ENCODE measurements around the gene TCOF1. TPM values are rescaled to one million over a fixed set of nuclear protein-coding genes. Genes with fewer than 3 reads are reported as not detected.
"Not testable (repeated sequence)": the region's sequence is repeated elsewhere in the genome, so short reads cannot be mapped to it uniquely, and the experiment has no call there.

Gene TCOF1
- total RNA-seq, 1 donor from 2014 or later = 8.3 TPM

DNA sequence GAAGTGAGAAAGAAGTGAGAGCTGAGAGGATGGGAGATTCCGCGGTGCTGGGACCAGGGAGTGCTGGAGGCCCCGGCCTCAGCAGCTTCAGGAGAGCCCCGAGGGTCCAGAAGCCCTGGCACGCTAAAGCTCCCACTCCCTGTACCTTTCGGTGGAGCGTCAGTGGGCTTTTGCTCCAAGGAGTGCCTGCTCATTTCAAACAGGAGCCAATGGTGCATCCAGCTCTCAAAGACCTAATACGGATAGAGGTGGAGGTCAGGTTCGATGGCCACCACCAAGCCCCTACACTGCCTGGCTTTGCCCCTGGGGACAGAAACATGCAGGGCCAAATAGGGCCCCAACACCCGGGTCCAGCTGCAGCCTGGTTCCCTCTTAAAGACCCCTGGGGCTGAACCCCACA is 47.0 kb downstream of the TCOF1 start:
- no peak for DNase-seq (ENCODE audit: low read depth in 2 of 2)

DNA sequence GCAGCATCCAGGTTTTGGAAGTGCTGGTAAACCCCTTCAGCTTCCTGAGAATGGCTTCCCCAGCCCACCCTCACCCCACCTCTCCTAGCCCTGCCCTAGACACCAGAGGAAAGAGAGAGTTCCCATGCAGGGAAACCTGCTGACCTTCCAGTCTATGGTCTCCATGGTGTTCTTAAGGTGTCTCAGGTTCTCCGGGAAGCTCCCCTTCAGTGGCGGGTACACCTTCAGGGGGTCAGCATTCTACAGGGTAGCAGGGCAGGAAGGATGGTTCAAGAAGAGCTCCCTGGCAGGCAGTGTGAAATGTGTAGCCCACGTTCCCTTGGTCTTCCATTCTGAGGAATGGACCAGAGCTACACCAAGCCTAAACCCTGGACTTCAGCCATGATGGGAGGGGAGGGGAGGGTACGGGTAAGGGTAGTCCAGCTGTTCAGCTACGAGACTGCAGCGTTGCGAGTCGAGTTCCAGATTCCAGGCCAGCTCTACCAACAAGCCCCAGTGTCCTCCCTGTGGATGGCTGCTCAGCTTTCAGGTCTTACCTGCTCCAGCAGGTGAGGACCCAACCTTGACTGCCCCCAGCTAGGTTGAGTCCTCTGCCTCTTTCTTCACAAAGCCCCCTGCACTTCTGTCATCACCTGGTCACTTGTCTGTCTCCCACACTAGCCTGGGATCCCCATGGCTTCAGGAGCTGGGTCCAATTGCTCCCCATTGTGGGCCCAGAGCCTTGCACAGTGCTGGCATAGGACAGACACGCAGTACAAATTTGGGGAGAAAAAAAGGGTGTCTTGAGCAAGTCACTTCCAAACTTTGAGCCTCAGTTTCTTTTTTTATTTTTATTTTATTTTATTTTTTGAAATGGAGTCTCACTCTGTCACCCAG is 47.7 kb downstream of the TCOF1 start:
- DNase-seq (ENCODE audit: low read depth in 2 of 2) = no peak

DNA sequence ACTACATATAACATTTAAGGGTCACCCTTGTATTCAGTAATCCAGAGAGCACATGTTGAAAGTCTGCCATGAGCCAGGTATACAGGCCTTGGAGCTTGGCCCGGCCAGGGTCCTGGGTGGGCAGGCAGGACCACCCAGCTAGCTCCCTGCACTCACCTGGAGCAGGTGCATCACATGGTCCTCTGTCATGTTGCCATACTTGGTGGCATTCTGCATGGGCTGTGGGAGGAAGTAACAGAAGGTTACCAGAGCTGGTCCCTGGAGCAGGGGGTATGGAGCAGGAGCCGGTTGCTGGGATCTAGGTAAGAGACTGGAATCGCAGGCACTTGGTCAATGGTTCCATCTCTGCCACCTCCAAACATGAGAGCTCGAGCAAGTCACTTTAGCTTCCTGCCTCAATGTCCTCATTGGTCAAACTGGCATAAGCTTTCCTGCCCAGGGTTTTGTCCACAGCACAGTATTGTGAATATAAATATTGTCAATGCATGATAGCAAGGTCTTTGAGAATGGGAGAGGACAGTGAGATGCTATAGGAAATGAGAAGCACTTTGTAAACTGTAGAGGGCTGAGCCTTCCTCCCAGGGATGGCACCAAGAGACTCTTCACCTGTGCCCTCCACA is 48.7 kb downstream of the TCOF1 start:
- no peak for DNase-seq (ENCODE audit: low read depth in 2 of 2)

DNA sequence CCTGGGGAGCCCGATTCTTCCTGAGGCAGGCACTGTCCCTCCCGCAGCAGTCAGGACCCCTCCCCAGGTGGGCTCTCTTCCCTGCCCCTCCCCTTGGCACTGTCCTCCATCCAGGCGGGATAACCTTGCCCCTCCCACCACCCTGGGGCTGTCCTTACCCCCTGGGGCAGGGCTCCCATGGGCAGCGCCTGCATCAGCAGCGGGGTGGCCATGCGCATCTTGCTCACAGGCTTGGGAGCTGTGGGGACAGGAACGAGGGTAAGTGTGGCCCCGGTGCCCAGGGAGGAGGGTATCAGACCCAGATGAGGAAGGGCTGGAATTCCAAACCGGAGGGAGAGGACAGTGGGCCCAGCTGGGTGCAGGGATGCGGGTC is 49.2 kb downstream of the TCOF1 start:
- DNase-seq (ENCODE audit: low read depth in 2 of 2) = no peak

DNA sequence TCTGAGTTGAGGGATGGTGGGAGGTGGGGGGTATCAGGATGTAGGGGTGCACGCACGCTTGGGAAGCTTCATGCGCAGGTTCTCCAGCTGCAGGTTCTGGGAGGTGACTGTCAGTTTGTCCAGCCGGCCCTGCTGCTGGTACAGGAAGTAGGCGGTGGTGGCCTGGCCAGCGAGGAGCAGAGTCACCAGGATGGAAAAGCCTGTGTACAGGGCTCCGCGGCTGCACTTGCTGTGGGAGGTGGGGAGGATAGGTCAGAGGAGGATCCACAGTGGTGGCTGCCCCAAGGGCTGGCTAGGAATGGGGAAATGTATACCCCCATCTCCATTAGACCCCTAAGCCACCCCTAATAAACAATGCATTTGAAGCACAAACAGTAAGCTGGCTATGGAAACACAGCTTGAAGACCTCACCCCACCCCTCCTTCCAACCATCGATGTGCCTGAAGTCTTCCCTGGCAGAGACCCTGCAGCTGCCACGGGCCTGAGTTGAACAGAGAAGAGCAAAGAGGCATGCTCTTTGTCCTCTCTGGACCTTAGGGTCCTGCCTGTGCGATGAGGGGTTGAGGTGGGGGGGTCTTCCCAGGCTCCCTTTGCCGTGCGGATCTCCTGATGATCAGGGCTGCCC is 49.7 kb downstream of the TCOF1 start:
- DNase-seq (ENCODE audit: low read depth in 2 of 2) = peak in 1 of 2 donors; percentile 32

DNA sequence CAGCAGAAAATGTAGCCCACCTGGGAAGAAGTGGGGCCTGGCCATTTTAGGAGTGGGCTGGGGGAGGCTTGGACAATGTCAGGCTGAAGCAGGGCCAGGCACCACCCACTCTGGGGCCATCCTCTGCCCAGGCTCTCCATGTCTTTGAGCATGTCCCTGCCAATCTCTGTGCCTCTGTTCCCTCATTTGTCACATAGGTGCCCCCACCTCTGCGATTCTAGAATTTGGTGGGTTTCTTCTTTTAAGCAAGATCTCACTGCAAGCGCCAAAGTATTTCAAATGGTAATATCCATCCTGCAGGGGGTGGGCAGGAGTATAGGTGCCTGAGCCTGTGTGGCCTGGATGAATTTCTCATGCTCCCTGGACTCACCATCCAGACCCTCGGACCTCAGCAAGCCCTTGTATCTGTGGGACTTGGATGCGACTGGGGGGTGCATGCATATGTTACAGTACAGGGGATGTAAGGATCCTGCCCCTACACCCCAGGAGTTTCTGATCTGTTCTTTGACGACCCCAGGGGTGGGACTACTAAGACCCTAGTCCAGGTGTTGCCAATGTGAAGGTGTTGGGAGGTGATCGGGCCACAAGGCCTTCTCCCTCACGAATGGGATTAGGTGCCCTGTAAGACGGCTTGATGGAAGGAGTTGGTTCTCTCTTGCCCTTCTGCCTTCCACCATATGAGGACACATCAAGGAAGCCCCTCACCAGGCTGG is 50.9 kb downstream of the TCOF1 start:
- DNase-seq (ENCODE audit: low read depth in 2 of 2) = no peak

DNA sequence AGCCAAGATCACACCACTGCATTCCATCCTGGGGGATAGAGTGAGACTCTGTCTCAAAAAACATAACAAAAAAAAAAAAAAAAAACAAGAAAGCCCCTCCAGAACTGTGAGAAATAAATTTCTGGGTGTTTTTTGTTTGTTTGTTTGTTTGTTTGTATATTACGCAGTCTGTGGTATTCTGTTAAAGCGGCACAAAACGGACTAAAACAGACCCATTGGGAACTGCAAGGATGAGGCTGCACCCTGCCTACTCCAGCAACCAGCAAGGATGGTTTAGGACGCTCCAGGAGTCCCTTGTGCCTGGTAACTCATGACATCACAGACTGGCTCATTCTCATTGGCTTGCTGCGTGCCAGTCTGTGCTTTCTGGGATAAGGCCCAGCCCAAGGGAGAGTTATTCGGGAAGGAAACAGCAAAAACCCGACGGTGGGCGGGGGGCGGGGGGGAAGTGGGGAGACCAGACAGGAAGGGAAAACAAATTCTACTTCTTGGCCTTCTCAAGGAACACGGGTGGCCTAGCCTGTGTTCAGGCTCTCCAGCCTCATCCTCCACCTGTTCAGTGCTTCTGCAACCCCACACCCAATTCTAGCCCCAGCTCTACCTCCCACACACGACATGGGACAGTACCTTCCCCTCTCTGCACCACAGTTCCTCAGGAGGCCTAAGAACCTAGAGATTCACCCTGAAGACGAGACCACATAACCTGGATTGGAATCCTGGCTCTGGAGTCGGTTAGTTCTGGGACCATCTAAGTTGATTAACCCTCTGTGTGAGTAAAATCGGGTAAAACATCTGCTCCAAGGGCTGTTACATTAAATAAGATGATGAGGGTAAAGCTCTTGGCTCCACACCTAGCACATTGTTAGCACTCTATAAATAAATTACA is 52.4 kb downstream of the TCOF1 start:
- peak; percentile 83 to 89 for DNase-seq (ENCODE audit: low read depth in 2 of 2)

DNA sequence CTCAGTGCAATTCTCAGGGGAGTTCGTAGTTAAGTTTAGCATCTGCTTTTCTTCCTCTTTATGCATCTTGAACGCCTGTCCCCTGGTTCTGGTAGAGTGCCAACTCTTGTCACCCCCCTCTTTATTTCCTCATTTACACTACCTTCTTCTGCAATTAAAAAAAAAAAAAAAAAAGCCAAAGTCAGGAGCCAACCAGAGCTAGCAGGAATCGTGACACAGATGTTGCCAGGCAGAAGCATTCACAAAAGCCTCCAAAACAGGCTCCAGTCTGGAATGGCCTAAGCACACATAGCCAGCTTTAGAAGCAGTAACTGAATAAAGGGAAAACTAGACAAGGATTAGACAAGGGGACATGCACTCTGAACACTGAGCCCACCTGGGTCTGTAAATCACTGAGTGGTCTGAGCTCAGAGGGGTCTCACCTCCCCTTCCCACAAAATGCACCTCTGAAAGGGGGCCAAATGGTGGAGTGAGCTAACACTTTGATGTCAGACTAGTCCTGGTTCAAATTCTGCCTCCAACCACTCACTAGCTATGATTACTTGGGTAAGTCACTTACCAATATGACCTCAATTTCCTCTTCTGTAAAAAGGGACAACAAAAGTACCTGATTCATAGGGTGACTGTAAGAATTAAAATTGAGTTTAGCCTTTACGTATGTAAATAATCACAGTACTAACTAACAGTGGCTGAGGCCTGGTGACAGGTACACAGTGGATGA is 53.2 kb downstream of the TCOF1 start:
- peak; percentile 75 to 86 for DNase-seq (ENCODE audit: low read depth in 2 of 2)

DNA sequence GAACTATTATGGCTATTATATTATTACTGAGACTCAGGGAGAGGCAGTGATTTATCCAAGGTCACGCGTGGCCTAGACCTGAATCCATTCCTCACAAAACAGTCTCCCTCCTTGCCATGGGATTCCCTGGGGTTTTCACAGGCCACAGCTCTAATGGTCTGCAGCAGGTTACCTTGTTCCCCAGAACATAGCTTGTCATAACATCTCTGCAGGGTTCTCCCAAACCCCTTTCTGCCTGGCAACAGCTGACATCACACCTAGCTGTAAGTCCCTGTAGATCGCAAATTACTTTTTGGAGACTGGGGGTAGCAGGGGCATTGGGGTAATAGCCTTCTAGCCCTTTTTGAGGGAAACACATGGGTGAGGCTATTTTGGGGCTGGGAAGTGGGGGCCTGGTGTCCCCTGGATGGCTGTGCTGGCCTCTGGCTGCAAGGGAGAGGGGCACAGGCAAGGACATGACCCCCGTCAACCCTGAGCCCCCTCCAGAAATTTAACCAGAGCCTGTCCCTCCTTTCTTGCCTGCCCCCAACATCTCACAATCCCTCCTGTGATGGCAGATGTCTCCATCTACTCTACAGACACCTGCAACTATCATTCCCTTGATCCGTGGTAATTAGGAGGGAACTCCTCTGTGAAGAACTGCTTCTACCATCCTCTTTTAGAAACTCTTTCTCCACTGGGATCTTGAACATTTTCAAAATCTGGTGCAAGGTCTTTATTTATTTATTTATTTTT is 53.9 kb downstream of the TCOF1 start:
- DNase-seq (ENCODE audit: low read depth in 2 of 2) = peak; percentile 16 to 30

DNA sequence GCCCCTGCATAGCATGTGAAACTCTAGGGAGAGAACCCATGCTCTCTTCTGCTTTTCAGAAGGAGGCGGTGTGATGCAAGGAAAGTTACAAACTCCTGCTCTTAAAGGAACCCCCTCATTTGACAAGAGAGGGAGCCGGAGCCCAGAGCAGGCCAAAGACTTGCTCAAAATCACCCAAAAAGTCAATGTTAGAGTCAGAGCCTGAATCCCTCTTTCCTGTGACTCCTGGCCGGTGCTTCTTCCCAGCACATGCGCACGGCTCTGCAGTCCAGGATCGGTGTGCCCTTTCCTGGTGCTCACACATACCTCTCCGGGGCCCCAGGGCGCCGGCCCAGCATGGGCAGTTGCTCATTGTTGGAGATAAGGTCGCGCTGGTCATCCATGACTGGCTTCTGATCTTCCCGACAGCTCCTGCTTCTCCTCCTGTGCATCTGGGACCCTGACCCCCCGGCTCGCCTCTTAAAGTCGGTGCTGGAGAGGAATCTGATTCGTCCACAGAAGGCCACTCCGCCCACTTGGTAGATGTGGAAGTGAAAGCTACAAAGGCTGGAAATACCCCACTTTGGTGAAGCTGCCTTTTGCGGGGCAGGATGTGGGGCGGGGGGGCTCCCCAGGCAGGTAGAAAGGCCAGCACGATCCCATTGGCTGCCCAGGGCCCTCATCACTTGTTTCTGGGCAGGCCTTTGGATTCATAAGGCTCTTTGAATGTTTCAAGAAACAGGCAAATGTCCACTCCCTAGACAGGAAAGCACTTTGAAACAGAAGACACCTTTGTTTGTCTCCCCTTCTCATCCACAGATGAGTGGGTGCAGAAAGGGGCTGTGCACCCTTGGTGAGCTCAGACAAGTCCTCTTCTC is 55.0 kb downstream of the TCOF1 start, which contains the start of gene CD74:
Gene CD74, minus strand, starts transcription at position 592 of the 857 bp plus-strand sequence. Its CDS starts 161 bp downstream, at position 431.
- DNase-seq (ENCODE audit: low read depth in 2 of 2) = peak; percentile 46 to 53

DNA sequence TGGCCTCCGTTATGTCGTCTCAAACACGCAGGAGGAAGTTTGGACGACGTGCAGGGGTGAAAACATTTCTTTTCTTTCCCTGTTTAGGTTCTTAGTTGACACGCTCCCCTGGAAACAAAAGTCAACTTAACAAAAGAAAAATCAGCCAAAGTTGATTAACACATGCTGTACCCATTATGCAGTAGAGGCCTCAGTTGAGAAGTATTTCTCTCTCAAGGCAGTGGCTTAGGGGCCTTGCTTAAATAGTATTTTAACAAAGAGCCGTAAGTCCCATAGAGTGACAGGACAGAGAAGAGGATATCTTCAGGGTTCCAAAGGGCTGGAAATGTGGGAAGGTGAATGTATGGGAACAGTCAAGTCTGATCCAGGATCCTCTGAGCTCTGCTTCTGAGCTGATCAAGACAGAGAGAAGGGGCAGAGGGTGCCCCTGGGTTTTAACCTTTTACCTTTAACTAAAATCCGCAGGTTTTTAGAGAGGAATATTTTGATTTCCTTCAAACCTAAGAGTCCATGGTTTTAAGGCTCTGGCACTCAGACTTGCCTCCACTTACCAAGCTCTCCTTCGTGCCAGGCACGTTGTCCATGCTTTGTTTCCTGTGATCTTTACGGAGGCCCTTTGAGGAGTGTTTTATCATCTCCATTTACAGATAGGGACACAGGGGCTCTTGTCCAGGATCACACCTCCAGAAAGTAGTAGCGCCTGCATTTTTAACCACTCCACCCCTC is 55.8 kb downstream of the TCOF1 start:
- DNase-seq (ENCODE audit: low read depth in 2 of 2) = no peak

DNA sequence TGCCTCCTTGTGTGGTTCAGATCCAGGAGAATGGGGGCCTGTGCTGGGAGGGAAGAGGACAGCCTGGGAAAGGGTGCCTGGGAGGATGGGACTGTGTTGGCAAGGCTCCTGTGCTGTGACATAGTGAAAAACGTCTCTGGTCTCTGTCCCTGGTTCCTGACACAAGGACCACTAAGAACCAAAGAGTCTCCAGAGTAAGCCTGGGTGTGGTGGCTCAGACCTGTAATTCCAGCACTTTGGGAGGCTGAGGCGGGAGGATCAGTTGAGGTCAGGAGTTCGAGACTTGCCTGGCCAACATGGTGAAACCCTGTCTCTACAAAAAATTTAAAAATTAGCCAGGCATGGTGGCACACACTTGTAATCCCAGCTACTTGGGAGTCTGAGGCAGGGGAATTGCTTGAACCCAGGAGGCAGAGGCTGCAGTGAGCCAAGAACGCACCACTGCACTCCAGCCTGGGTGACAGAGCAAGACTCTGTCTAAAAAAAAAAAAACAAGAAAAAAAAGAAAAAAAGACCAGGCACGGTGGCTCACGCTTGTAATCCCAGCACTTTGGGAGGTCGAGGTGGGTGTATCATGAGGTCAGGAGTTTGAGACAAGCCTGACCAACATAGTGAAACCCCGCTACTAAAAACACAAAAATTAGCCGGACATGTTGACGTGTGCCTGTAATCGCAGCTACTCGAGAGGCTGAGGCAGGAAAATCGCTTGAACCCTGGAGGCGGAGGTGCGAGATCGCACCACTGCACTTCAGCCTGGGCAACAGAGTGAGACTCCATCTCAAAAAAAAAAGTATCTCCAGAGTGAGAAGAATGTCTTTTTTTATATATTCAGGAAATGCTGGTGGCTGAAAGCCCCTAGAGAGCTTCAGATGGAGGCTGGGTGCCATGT is 56.6 kb downstream of the TCOF1 start:
- DNase-seq (ENCODE audit: low read depth in 2 of 2) = not testable (repeated sequence)

DNA sequence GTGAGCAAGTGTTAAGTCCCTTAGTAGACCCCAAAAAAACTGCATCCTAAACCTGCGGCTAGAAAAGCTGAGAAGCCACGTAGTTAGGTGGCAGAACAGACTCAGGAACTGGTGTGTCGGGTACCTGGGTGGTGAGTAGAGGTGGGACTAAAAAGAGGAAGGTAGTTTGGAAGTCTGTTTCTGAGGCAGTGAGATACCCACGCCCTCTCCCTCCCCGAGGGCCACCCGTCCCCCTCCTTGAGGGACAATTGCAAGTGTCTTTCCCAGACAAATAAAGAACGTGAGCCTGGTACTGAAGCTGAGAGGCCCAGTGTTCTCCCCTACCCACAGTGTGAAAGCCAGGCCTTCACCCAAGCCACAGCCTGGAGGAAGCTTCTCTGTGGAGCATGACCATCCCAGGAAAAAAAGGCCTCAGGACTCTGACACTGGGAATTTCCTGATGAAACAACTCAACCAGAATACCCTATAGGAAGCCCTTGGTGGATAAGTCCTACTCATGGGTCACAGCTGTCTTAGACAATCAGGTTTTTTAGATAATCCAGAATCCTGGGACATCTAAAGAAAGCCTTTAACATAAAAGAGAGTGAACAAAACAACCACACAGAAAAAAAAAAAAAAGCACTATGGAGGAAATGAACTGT is 62.3 kb downstream of the TCOF1 start:
- DNase-seq (ENCODE audit: low read depth in 2 of 2) = no peak

DNA sequence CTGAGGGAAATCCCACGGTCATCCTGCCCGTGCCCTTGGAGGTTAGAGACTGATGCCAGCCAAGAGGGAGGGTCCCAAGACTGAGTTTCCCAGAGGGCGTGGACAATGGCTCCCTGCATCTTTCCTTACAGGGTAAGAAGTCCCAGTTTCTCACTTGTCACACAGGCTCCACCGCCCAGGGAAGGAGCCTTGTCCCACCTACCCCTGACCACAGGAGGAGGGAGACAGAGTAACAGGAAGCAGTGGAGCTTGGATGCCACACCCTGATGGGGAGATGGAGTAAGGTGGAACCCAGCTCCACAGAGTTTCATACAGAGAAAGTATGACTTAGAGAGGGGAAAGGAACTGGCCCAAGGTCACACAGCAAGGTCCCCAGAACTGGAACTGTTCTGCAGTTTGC is 64.6 kb downstream of the TCOF1 start:
- DNase-seq (ENCODE audit: low read depth in 2 of 2) = no peak

DNA sequence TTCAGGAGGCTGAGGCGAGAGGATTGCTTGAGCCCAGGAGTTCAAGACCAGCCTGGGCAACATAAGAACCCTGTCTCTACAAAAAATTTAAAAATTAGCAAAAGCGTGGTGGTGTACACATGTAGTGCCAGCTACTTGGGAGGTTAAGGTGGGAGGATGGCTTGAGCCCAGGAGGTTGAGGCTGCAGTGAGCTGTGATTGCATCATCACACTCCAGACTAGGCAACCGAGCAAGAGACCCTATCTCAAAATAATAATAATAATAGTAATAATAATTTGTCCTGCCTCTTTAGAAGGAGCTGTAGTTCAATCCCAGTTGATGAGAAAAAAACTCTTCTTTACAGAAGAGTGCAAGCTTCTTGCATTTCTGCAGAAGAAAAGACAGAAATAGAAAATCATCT is 65.3 kb downstream of the TCOF1 start:
- DNase-seq (ENCODE audit: low read depth in 2 of 2) = no peak

DNA sequence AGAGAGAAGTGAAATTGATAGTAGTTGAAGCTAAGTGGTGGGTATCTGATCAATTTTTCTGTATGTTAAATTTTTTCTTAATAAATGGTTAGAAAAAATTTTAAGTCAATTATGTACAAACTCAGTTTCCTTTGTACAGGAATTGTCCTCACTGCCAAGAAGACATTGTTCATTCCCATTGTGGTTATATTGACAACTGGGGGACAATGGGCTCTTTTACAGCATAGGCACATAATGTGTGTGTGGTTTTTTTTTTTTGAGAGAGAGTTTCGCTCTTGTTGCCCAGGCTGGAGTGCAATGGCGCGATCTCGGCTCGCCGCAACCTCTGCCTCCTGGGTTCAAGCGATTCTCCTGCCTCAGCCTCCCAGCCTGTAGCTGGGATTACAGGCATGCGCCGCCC is 68.7 kb downstream of the TCOF1 start:
- not testable (repeated sequence) for DNase-seq (ENCODE audit: low read depth in 2 of 2)

All from lung microvascular endothelial cell (primary cell).